Right lobe of liver (tissue), 6 donors: ENCODE measurements around the gene LBR. TPM values are rescaled to one million over a fixed set of nuclear protein-coding genes. Genes with fewer than 3 reads are reported as not detected.
A peak's percentile ranks its signal among the peaks of the same experiment; 100 is the strongest.

ENCODE experiments used
- ATAC-seq, 4 donors: fragments of 200-7000 bp; cut with Tn5 transposase; one replicate each; pipeline ENCODE4 v1.9.1; 2020; ENCODE audit warnings: mild to moderate bottlenecking in 4 of 4, moderate library complexity in 4 of 4
- DNase-seq, 3 donors: peaks; one replicate each; pipeline ENCODE4 v3.0.0-alpha.2; 2020
- H3K27ac ChIP-seq, 3 donors: fragments of 200-600 bp; one replicate each; pipeline ENCODE4 v1.8.0; 2022
- H3K27me3 ChIP-seq, 2 donors: fragments of 200-600 bp; one replicate each; pipeline ENCODE4 v1.8.0; 2022
- H3K36me3 ChIP-seq, 4 donors: fragments of 200-600 bp; sonication (generic) in 1 of 4; one replicate each; pipeline versions ENCODE4 v1.5.1 to v1.8.0; 2017 to 2022; ENCODE audit warnings: control low read depth in 1 of 4
- H3K4me1 ChIP-seq, 4 donors: fragments of 200-600 bp; sonication (generic) in 1 of 4; one replicate each; pipeline versions ENCODE4 v1.5.1 to v1.8.0; 2017 to 2022; ENCODE audit warnings: control low read depth in 1 of 4
- H3K4me3 ChIP-seq, 3 donors: fragments of 200-600 bp; one replicate each; pipeline ENCODE4 v1.8.0; 2022
- H3K9me3 ChIP-seq, 4 donors: fragments of 200-600 bp; sonication (generic) in 1 of 4; one replicate each; pipeline versions ENCODE4 v1.5.1 to v1.8.0; 2017 to 2022; ENCODE audit warnings: control low read depth in 1 of 4
- POLR2A ChIP-seq: fragments of 450-650 bp; IDR thresholded peaks from one replicate; pipeline ENCODE4 v1.6.1; 2017; ENCODE audit warnings: antibody characterized with exemption, mild to moderate bottlenecking
- WGBS: methylation state at CpG from one replicate; pipeline ENCODE4 v1.1.6; 2018; ENCODE audit warnings: low coverage, low lambda C conversion rate; ENCODE audit not compliant: insufficient coverage; ENCODE audit errors: missing lambda C conversion rate; 5-methylcytosine and 5-hydroxymethylcytosine counted together
- intact Hi-C, 2 donors: fragments of 100-400 bp; cut with DNase I; formaldehyde crosslinking; loops; one replicate each; pipeline versions ENCODE4 v1.11.2 to v1.14.1; 2022
- total RNA-seq, 6 experiments: library from RNA; depleted of rRNA in 2 of 6; stranded (reverse); fragments of >200 nt in 2 of 6; fragmentation: NEBNext Ultra II Directional in 3 of 6; extraction: Animal tissue kit (Norgen Biotek cat#: 25700) in 3 of 6; gene quantifications; one replicate each; pipeline versions ENCODE4 v1.1.0 to v1.2.4, GENCODE V29; 2016 to 2023
- TF ChIP-seq, protein P1 (sequence below), 4 donors: fragments of 200-600 bp in 3 of 4; fragments of 450-650 bp in 1 of 4; IDR thresholded peaks; one replicate each; pipeline versions ENCODE4 v1.5.1 to v1.8.0; 2016 to 2022; ENCODE audit warnings: antibody characterized with exemption in 4 of 4, mild to moderate bottlenecking in 2 of 4
- donor health status: DM: no; HTN: yes; CAD: no.
- donor health status: DM: no; HTN: no; CAD: no.
- donor health status: DM: no; HTN: no; CAD: no.
- donor health status: DM: no; HTN: yes; CAD: no.
- donor health status: DM: no; HTN: yes; CAD: no.

LBR gene
- total RNA-seq, 6 experiments from 2014 or later: 21.9 to 41.8 (median 31.4) TPM

- Histone ChIP-seq H3K36me3 (peaks cover 0 to 76% (median 10%) of the 10 kb centered on the region in 4 donors), H3K27me3 (no peaks in the 10 kb centered on the region), H3K27ac (no peak overlapping the region), H3K4me1 (peaks cover 0 to 26% (median 5%) of the 10 kb centered on the region in 4 donors), H3K4me3 (no peak overlapping the region), H3K9me3 (no peaks in the 10 kb centered on the region)
- ATAC-seq (no peak), DNase-seq (no peak)
- intact Hi-C loops: no loop called here
- 92% methylated on average over 4 of the region's 4 CpGs for WGBS
- no peak for TF ChIP-seq POLR2A
- TF ChIP-seq, protein P1, sequence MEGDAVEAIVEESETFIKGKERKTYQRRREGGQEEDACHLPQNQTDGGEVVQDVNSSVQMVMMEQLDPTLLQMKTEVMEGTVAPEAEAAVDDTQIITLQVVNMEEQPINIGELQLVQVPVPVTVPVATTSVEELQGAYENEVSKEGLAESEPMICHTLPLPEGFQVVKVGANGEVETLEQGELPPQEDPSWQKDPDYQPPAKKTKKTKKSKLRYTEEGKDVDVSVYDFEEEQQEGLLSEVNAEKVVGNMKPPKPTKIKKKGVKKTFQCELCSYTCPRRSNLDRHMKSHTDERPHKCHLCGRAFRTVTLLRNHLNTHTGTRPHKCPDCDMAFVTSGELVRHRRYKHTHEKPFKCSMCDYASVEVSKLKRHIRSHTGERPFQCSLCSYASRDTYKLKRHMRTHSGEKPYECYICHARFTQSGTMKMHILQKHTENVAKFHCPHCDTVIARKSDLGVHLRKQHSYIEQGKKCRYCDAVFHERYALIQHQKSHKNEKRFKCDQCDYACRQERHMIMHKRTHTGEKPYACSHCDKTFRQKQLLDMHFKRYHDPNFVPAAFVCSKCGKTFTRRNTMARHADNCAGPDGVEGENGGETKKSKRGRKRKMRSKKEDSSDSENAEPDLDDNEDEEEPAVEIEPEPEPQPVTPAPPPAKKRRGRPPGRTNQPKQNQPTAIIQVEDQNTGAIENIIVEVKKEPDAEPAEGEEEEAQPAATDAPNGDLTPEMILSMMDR (IDR thresholded peaks at IDR 0.05): no peak
Observed at GRCh38 chr1:225415307-225415706, 12.5 kb downstream of the LBR start.

- TF ChIP-seq, protein P1 (IDR thresholded peaks at IDR 0.05): no peak
- Histone ChIP-seq H3K36me3 (peaks cover 0 to 71% (median 13%) of the 10 kb centered on the region in 4 donors), H3K27me3 (no peaks in the 10 kb centered on the region), H3K27ac (peak overlapping the region; percentile 3 to 53 (median 42)), H3K4me3 (no peak overlapping the region), H3K9me3 (no peaks in the 10 kb centered on the region), H3K4me1 (peaks cover 0 to 25% (median 5%) of the 10 kb centered on the region in 4 donors)
- ATAC-seq (peak in 3 of 4 donors; percentile 18 to 39 (median 39)), DNase-seq (no peak)
- intact Hi-C loops: no loop called here
- WGBS: 57% methylated on average over 5 of the region's 5 CpGs
Observed at GRCh38 chr1:225413708-225414375, 14.0 kb downstream of the LBR start.

DNA sequence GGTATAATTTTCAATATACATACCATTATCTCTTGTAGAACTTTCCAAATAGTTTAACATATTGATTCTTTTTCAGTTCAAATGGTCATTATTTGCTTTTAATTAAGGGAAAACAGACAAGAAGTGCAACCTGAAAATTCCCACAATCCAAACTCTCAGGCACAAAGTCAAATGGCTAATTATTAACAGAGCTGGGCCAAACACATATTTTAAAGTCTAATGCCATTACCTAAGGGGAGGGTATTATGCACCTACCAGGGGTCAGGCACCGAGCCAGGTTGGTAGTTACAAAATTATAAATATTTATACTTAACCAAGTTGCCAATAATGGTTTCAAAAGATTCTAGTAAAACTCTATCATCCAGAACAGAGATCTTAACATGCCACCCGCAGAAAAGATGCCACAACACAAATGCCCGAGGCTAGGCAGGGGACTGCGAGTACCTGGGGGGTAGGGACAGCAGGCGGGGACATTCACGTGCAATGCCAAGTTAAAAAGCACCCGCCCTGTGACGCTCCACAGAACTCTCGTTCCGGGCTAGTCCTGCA, 15.0 kb downstream of the LBR start:
- peak; percentile 69 to 92 (median 88) for DNase-seq
- H3K27me3 ChIP-seq: no peaks in the 10 kb centered on the region
- peak overlapping the region in 1 of 3 donors; percentile 17 for H3K4me3 ChIP-seq
- H3K4me1 ChIP-seq: peaks cover 0 to 23% (median 7%) of the 10 kb centered on the region in 4 donors
- peak; percentile 41 for TF ChIP-seq POLR2A
- TF ChIP-seq, protein P1 (IDR thresholded peaks at IDR 0.05): no peak
- peak overlapping the region; percentile 3 to 53 (median 42) for H3K27ac ChIP-seq
- WGBS: 25% methylated on average over 9 of the region's 10 CpGs
- intact Hi-C loops: no loop called here
- ATAC-seq: peak; percentile 83 to 95 (median 93)
- H3K9me3 ChIP-seq: no peaks in the 10 kb centered on the region
- peaks cover 0 to 61% (median 12%) of the 10 kb centered on the region in 4 donors for H3K36me3 ChIP-seq

- peak overlapping the region in 2 of 3 donors; percentile 42 to 53 for H3K27ac ChIP-seq
- H3K27me3 ChIP-seq: no peaks in the 10 kb centered on the region
- ATAC-seq (peak; percentile 19 to 52 (median 34)), DNase-seq (no peak)
- no peaks in the 10 kb centered on the region for H3K9me3 ChIP-seq
- 31% methylated on average over 10 of the region's 10 CpGs for WGBS
- H3K4me3 ChIP-seq: peak overlapping the region in 1 of 3 donors; percentile 17
- H3K36me3 ChIP-seq: peaks cover 0 to 56% (median 11%) of the 10 kb centered on the region in 4 donors
- intact Hi-C loops: no loop called here
- H3K4me1 ChIP-seq: peaks cover 0 to 23% (median 7%) of the 10 kb centered on the region in 4 donors
- TF ChIP-seq, protein P1 (IDR thresholded peaks at IDR 0.05): no peak
- no peak for TF ChIP-seq POLR2A
Observed at GRCh38 chr1:225412321-225412720, 15.5 kb downstream of the LBR start.
